Stomach (tissue), 9 donors: Measurements from ENCODE around the gene SMC2. TPM values are rescaled to one million over a fixed set of nuclear protein-coding genes. Genes with fewer than 3 reads are reported as not detected.

Experiments used
- DNase-seq, 2 donors: peaks; one replicate each; pipeline versions ENCODE4 v3.0.0 to v3.0.0-alpha.2; 2013 to 2019
- H3K27ac ChIP-seq, 5 donors: fragments of 200-600 bp in 4 of 5; sonication (generic) in 4 of 5; one replicate each; pipeline ENCODE4 v1.5.1; 2013 to 2019; ENCODE audit warnings: mild to moderate bottlenecking in 1 of 5, moderate library complexity in 1 of 5
- H3K27me3 ChIP-seq, 3 donors: fragments of 200-600 bp; sonication (generic); one replicate each; pipeline ENCODE4 v1.5.1; 2017 to 2019; ENCODE audit warnings: mixed run types in 1 of 3
- H3K36me3 ChIP-seq, 4 donors: fragments of 200-600 bp; sonication (generic); 1 replicate in 3 of 4; 2 replicates in 1 of 4; pipeline ENCODE4 v1.5.1; 2016 to 2019
- H3K4me1 ChIP-seq, 4 donors: fragments of 200-600 bp; sonication (generic); one replicate each; pipeline ENCODE4 v1.5.1; 2016 to 2019
- H3K4me3 ChIP-seq, 4 donors: fragments of 200-600 bp; sonication (generic) in 3 of 4; one replicate each; pipeline ENCODE4 v1.5.1; 2016 to 2019; ENCODE audit warnings: mild to moderate bottlenecking in 1 of 4
- H3K9me3 ChIP-seq, 4 donors: fragments of 200-600 bp; sonication (generic); one replicate each; pipeline ENCODE4 v1.5.1; 2016 to 2019
- EP300 ChIP-seq: sonication (generic); formaldehyde crosslinking; IDR thresholded peaks from one replicate; pipeline ENCODE4 v1.6.1; 2017; ENCODE audit warnings: antibody characterized with exemption
- POLR2A ChIP-seq, 4 donors: fragments of 450-650 bp; IDR thresholded peaks; one replicate each; pipeline ENCODE4 v1.6.1; 2016; ENCODE audit warnings: antibody characterized with exemption in 4 of 4, control low read depth in 2 of 4, mild to moderate bottlenecking in 1 of 4, moderate library complexity in 1 of 4
- POLR2AphosphoS5 ChIP-seq, 3 donors: sonication (generic); formaldehyde crosslinking; IDR thresholded peaks; one replicate each; pipeline ENCODE4 v1.6.1; 2016; ENCODE audit warnings: antibody characterized with exemption in 3 of 3
- WGBS, 5 donors: extraction: QIAGEN DNeasy Blood & Tissue Kit in 3 of 5; methylation state at CpG; one replicate each; pipeline versions ENCODE4 v1.1.5 to v1.1.7; 2013 to 2018; 5-methylcytosine and 5-hydroxymethylcytosine counted together
- intact Hi-C: fragments of 100-400 bp; cut with DNase I; formaldehyde crosslinking; loops from one replicate; pipeline ENCODE4 v1.15.1; 2023; ENCODE audit warnings: low total_unique reads
- polyA plus RNA-seq, 3 donors: library from polyadenylated mRNA; stranded (reverse); fragments of 200-250 nt; gene quantifications; one replicate each; pipeline ENCODE4 v1.2.3, GENCODE V29; 2013
- total RNA-seq, 5 donors: library from RNA; depleted of rRNA; stranded (reverse); fragments of >200 nt; gene quantifications; one replicate each; pipeline versions ENCODE4 v1.1.0 to v1.2.3, GENCODE V29; 2014 to 2016
- TF ChIP-seq, protein P1 (sequence below), 7 experiments: fragments of 450-650 bp in 4 of 7; fragments of 200-600 bp in 3 of 7; sonication (generic) in 3 of 7; IDR thresholded peaks; one replicate each; pipeline ENCODE4 v1.5.1; 2016 to 2019; ENCODE audit warnings: antibody characterized with exemption in 7 of 7, control low read depth in 2 of 7, mild to moderate bottlenecking in 1 of 7
- donor health status: healthy with polysubstance abuse.
- donor health status: Bipolar disorder and iron deficiency.
- donor health status: healthy.

Gene SMC2
- total and polyA plus RNA-seq, 8 donors = 1.4 to 16.0 (median 3.4) TPM

DNA sequence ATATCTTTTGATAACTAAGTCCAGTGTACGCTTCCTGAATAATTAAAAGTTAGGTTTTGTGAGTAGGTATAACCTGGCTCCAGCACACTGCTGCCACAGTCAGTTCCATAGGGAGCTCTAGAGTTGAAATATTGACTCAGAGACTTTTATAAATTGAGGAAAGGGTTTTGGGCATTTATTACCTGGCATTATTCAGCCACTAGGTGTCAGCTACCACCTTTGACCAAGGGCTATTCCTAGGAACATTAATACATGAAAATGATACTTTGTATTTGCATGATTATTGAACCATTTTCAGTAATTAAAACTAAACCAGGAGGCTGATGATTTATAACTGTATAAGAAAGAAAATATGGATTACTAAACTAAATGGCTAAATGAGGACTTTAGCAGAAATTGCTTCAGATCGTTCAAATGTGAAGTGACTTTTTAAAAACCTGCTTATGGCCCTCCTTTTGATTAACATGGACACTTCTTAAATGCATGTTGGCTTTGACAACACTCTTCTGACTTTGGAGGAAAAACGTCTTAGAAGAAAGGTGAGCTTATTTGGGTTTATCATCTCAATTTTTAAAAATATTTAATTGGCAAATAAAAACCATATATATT is 83.0 kb downstream of the SMC2 start:
- WGBS, 5 donors = 42 to 54% (median 49%) methylated on average over 3 of the region's 3 CpGs
- no peaks in the 10 kb centered on the region for H3K4me1 ChIP-seq
- H3K36me3 ChIP-seq = no peaks in the 10 kb centered on the region
- H3K27me3 ChIP-seq = no peaks in the 10 kb centered on the region
- no peaks in the 10 kb centered on the region for H3K9me3 ChIP-seq
- TF ChIP-seq, protein P1, sequence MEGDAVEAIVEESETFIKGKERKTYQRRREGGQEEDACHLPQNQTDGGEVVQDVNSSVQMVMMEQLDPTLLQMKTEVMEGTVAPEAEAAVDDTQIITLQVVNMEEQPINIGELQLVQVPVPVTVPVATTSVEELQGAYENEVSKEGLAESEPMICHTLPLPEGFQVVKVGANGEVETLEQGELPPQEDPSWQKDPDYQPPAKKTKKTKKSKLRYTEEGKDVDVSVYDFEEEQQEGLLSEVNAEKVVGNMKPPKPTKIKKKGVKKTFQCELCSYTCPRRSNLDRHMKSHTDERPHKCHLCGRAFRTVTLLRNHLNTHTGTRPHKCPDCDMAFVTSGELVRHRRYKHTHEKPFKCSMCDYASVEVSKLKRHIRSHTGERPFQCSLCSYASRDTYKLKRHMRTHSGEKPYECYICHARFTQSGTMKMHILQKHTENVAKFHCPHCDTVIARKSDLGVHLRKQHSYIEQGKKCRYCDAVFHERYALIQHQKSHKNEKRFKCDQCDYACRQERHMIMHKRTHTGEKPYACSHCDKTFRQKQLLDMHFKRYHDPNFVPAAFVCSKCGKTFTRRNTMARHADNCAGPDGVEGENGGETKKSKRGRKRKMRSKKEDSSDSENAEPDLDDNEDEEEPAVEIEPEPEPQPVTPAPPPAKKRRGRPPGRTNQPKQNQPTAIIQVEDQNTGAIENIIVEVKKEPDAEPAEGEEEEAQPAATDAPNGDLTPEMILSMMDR (IDR thresholded peaks at IDR 0.05) = peak in 4 of 7 experiments; percentile 40 to 66 (median 52)
- TF ChIP-seq EP300 = no peak
- DNase-seq = peak in 1 of 2 donors; percentile 34
- no peak overlapping the region for H3K4me3 ChIP-seq
- H3K27ac ChIP-seq = no peak overlapping the region
- intact Hi-C loops = loop anchor here (5.0 kb wide), 1 partner anchor 210 kb away; no protein-coding TSS in a partner anchor

DNA sequence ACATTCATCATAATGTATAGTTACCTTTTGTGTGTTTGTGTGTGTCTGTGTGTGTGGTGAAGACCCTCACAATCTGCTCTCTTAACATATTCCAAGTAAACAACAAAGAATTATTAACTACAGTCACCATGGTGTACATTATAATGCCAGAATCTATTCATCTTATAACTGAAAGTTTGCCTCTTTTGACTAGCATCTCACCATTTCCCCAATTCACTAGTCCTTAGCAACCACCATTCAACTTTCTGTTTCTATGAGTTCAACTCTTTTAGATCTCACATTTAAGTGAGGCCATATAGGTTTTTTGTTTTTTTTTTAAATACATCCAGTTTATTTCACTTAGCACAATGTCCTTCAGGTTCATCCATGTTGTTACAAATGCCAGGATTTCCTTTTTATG is 83.6 kb downstream of the SMC2 start:
- DNase-seq = no peak
- TF ChIP-seq POLR2AphosphoS5 (IDR thresholded peaks at IDR 0.05) (no peak), EP300 (no peak), POLR2A (IDR thresholded peaks at IDR 0.05) (no peak)
- TF ChIP-seq, protein P1 (IDR thresholded peaks at IDR 0.05) = no peak
- Histone ChIP-seq H3K4me3 (no peak overlapping the region), H3K4me1 (no peaks in the 10 kb centered on the region), H3K27me3 (no peaks in the 10 kb centered on the region), H3K9me3 (no peaks in the 10 kb centered on the region), H3K27ac (no peak overlapping the region), H3K36me3 (no peaks in the 10 kb centered on the region)
- intact Hi-C loops = loop anchor here (5.0 kb wide), 1 partner anchor 210 kb away; no protein-coding TSS in a partner anchor
